ENCODE measurements around the gene PODN.

PODN gene

GRCh38 chr1:53133261-53134041, 71.4 kb downstream of the PODN start:
- no peak for DNase-seq

- DNase-seq: no peak
These were observed 72.1 kb downstream of the PODN start for GRCh38 chr1:53134042-53134485.

Measured in T-helper 2 cell (primary cell).